ENCODE measurements around the gene GPC5. TPM values are rescaled to one million over a fixed set of nuclear protein-coding genes. Genes with fewer than 3 reads are reported as not detected.

GPC5 gene
- total and polyA plus RNA-seq, 10 donors, result 0.04 to 0.83 (median 0.26) TPM; not detected in 3

DNA sequence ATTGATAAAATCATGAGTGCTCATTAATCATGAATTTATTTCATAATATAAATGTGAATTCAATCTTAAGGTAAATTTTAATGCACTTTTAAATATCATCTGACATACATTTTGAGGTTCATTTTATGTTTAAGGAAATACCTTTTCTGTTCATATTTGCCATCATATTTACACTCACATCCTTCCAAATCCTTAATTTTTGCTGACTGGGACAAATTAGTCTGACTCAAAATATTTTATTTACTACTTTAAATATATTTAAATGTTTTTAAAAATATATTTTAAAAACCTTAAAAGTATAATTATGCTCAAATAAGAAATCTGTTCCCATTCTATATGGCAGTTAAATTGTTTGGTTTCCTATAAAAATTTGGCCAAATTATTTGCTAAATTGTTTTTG is 438.1 kb downstream of the GPC5 start:
- H3K36me3 ChIP-seq, result no peaks in the 10 kb centered on the region
- no peaks in the 10 kb centered on the region for H3K27me3 ChIP-seq (replicated peaks in 1 of 7)
- H3K27ac ChIP-seq, result no peak overlapping the region
- DNase-seq, result no peak
- no peak overlapping the region for H3K4me3 ChIP-seq
- H3K9me3 ChIP-seq, result peaks cover 0 to 24% (median 5%) of the 10 kb centered on the region in 8 donors
- H3K4me1 ChIP-seq, result no peaks in the 10 kb centered on the region
- intact Hi-C loops (cut with DNase I; ENCODE audit: low total_unique reads), result no loop called here
- TF ChIP-seq POLR2A (IDR thresholded peaks at IDR 0.05) (no peak), POLR2AphosphoS5 (IDR thresholded peaks at IDR 0.05) (no peak)
- TF ChIP-seq, protein P1, sequence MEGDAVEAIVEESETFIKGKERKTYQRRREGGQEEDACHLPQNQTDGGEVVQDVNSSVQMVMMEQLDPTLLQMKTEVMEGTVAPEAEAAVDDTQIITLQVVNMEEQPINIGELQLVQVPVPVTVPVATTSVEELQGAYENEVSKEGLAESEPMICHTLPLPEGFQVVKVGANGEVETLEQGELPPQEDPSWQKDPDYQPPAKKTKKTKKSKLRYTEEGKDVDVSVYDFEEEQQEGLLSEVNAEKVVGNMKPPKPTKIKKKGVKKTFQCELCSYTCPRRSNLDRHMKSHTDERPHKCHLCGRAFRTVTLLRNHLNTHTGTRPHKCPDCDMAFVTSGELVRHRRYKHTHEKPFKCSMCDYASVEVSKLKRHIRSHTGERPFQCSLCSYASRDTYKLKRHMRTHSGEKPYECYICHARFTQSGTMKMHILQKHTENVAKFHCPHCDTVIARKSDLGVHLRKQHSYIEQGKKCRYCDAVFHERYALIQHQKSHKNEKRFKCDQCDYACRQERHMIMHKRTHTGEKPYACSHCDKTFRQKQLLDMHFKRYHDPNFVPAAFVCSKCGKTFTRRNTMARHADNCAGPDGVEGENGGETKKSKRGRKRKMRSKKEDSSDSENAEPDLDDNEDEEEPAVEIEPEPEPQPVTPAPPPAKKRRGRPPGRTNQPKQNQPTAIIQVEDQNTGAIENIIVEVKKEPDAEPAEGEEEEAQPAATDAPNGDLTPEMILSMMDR (IDR thresholded peaks at IDR 0.05 in 8 of 11, conservative IDR thresholded peaks at IDR 0.05 in 3 of 11), result no peak

DNA sequence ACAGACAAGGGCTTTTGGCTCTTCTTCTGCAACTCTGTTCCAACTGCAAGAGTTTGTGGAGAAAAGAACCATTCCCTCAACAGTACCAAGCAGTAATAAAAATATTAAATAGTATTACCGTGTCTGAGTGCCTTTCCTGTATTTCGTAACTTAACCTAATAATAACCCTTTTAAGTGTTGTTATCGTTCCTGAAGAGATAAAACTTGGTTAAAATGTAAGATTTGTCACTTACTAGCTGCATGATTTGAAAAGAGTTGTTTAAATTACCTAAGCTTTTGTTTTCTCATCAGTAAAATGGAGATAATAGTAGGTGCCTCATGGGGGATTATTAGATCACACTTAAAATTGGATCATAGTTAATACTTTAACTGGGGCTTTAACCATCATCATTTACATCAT is 447.2 kb downstream of the GPC5 start:
- no peak overlapping the region for H3K4me3 ChIP-seq
- no peak overlapping the region for H3K27ac ChIP-seq
- H3K9me3 ChIP-seq, result no peaks in the 10 kb centered on the region
- no peaks in the 10 kb centered on the region for H3K36me3 ChIP-seq
- H3K4me1 ChIP-seq, result no peaks in the 10 kb centered on the region
- TF ChIP-seq POLR2A (IDR thresholded peaks at IDR 0.05), result no peak
- no peak for TF ChIP-seq POLR2AphosphoS5 (IDR thresholded peaks at IDR 0.05)
- TF ChIP-seq, protein P1 (IDR thresholded peaks at IDR 0.05 in 8 of 11, conservative IDR thresholded peaks at IDR 0.05 in 3 of 11), result no peak
- H3K27me3 ChIP-seq (replicated peaks in 1 of 7), result no peaks in the 10 kb centered on the region
- DNase-seq, result no peak
- 50 to 65% (median 53%) methylated on average over 3 of the region's 3 CpGs for WGBS, 5 donors
- intact Hi-C loops (cut with DNase I; ENCODE audit: low total_unique reads), result no loop called here

DNA sequence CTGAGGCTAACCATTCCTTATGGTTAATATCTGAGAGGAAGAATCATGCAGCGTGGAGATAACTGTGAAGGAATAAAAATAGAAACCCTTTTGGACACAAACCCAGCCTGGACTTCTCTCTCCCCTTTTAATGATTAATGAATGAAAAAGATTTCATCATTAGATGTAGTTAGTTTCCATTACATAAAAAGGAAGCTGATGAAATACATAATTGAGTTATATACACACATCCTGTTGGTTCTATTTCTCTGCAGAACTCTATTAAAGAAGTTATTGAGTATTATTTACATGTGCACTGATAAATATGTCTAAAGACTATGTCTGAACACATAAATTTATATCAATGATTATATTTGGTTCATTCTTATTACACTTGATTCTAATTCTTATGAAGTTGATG is 465.3 kb downstream of the GPC5 start:
- Histone ChIP-seq H3K27me3 (replicated peaks in 1 of 7) (no peaks in the 10 kb centered on the region), H3K4me1 (no peaks in the 10 kb centered on the region), H3K4me3 (no peak overlapping the region), H3K9me3 (no peaks in the 10 kb centered on the region), H3K36me3 (no peaks in the 10 kb centered on the region), H3K27ac (no peak overlapping the region)
- DNase-seq, result no peak
- intact Hi-C loops (cut with DNase I; ENCODE audit: low total_unique reads), result no loop called here
- TF ChIP-seq POLR2AphosphoS5 (IDR thresholded peaks at IDR 0.05), result no peak
- no peak for TF ChIP-seq POLR2A (IDR thresholded peaks at IDR 0.05)
- TF ChIP-seq, protein P1 (IDR thresholded peaks at IDR 0.05 in 8 of 11, conservative IDR thresholded peaks at IDR 0.05 in 3 of 11), result no peak
- WGBS, 5 donors, result 49 to 56% (median 52%) methylated on average over 1 of the region's 1 CpG

DNA sequence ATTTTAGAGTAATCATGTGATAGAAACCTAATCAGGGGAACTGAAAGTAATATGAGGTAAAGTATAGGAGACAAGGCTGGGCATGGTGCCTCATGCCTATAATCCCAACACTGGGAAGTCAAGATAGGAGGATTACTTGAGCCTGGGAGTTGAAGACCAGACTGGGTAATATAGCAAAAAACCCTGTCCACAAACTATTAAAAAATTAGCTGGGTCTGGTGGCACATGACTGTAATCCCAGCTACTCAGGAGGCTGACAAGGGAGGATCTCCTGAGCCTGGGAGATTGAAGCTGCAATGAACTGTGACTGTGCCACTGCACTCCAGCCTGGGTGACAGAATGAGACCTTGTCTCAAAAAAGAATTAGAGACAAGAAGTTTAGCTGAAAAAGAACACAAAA is 469.9 kb downstream of the GPC5 start:
- TF ChIP-seq, protein P1 (IDR thresholded peaks at IDR 0.05 in 8 of 11, conservative IDR thresholded peaks at IDR 0.05 in 3 of 11), result no peak
- TF ChIP-seq POLR2A (IDR thresholded peaks at IDR 0.05) (no peak), POLR2AphosphoS5 (IDR thresholded peaks at IDR 0.05) (no peak)
- no peak overlapping the region for H3K4me3 ChIP-seq
- intact Hi-C loops (cut with DNase I; ENCODE audit: low total_unique reads), result no loop called here

More for the DNA sequence above, 469.9 kb downstream of the GPC5 start:
- Histone ChIP-seq H3K27ac (no peak overlapping the region), H3K27me3 (replicated peaks in 1 of 7) (no peaks in the 10 kb centered on the region), H3K9me3 (no peaks in the 10 kb centered on the region), H3K4me1 (no peaks in the 10 kb centered on the region), H3K36me3 (no peaks in the 10 kb centered on the region)
- DNase-seq, result no peak

All from spleen (tissue), 11 donors.